Peyer's patch (tissue), 4 donors: ENCODE measurements around the gene GNAT2. TPM values are rescaled to one million over a fixed set of nuclear protein-coding genes. Genes with fewer than 3 reads are reported as not detected.

Experiments
- DNase-seq, 3 donors: peaks; one replicate each; pipeline ENCODE4 v3.0.0-alpha.2; 2017 to 2019
- H3K27ac ChIP-seq, 4 donors: fragments of 200-600 bp; sonication (generic); one replicate each; pipeline ENCODE4 v1.5.1; 2016 to 2019
- H3K27me3 ChIP-seq, 2 donors: fragments of 200-600 bp; sonication (generic); one replicate each; pipeline ENCODE4 v1.5.1; 2019
- H3K36me3 ChIP-seq, 3 donors: fragments of 200-600 bp; sonication (generic); one replicate each; pipeline ENCODE4 v1.5.1; 2016 to 2019
- H3K4me1 ChIP-seq, 4 donors: fragments of 200-600 bp; sonication (generic); one replicate each; pipeline ENCODE4 v1.5.1; 2016 to 2019
- H3K4me3 ChIP-seq, 4 donors: fragments of 200-600 bp; sonication (generic); 1 replicate in 3 of 4; 2 replicates in 1 of 4; pipeline ENCODE4 v1.5.1; 2016 to 2019; ENCODE audit warnings: mild to moderate bottlenecking in 1 of 4
- H3K9me3 ChIP-seq, 4 donors: fragments of 200-600 bp; sonication (generic); one replicate each; pipeline ENCODE4 v1.5.1; 2016 to 2019; ENCODE audit warnings: mild to moderate bottlenecking in 1 of 4
- CTCF ChIP-seq, 6 experiments: fragments of 450-650 bp in 4 of 6; fragments of 200-600 bp in 2 of 6; sonication (generic) in 1 of 6; IDR thresholded peaks; one replicate each; pipeline ENCODE4 v1.5.1; 2017 to 2019; ENCODE audit warnings: antibody characterized with exemption in 6 of 6, mild to moderate bottlenecking in 3 of 6, moderate library complexity in 1 of 6
- POLR2A ChIP-seq, 2 donors: fragments of 450-650 bp; IDR thresholded peaks; one replicate each; pipeline ENCODE4 v1.5.1; 2017; ENCODE audit warnings: antibody characterized with exemption in 2 of 2, mild to moderate bottlenecking in 2 of 2, moderate library complexity in 2 of 2
- total RNA-seq, 4 donors: library from RNA; depleted of rRNA; stranded (reverse); fragments of >200 nt; gene quantifications; one replicate each; pipeline ENCODE4 v1.1.0, GENCODE V29; 2016

Gene GNAT2
- total RNA-seq, 4 donors from 2014 or later = not detected

GRCh38 chr1:109573785-109574184 is 45.6 kb downstream of the GNAT2 start:
- Histone ChIP-seq H3K36me3 (peaks cover 0 to 7% (median 0%) of the 10 kb centered on the region in 3 donors), H3K27ac (no peak overlapping the region), H3K4me1 (peaks cover 0 to 6% (median 0%) of the 10 kb centered on the region in 4 donors), H3K27me3 (no peaks in the 10 kb centered on the region), H3K9me3 (no peaks in the 10 kb centered on the region), H3K4me3 (no peak overlapping the region)
- TF ChIP-seq POLR2A (IDR thresholded peaks at IDR 0.05) = no peak
- no peak for TF ChIP-seq CTCF (IDR thresholded peaks at IDR 0.05)
- DNase-seq = no peak

- no peaks in the 10 kb centered on the region for H3K27me3 ChIP-seq
- H3K4me3 ChIP-seq = no peak overlapping the region
- no peak for TF ChIP-seq POLR2A (IDR thresholded peaks at IDR 0.05)
- TF ChIP-seq CTCF (IDR thresholded peaks at IDR 0.05) = no peak
- H3K4me1 ChIP-seq = peaks cover 0 to 17% (median 4%) of the 10 kb centered on the region in 4 donors
- H3K27ac ChIP-seq = no peak overlapping the region
- H3K36me3 ChIP-seq = no peaks in the 10 kb centered on the region
- no peaks in the 10 kb centered on the region for H3K9me3 ChIP-seq
- DNase-seq = no peak
Observed at GRCh38 chr1:109570414-109570813, 49.0 kb downstream of the GNAT2 start.

- TF ChIP-seq POLR2A (IDR thresholded peaks at IDR 0.05) (no peak), CTCF (IDR thresholded peaks at IDR 0.05) (no peak)
- Histone ChIP-seq H3K36me3 (no peaks in the 10 kb centered on the region), H3K9me3 (no peaks in the 10 kb centered on the region), H3K4me3 (no peak overlapping the region), H3K27ac (no peak overlapping the region), H3K27me3 (no peaks in the 10 kb centered on the region), H3K4me1 (peaks cover 0 to 17% (median 4%) of the 10 kb centered on the region in 4 donors)
- no peak for DNase-seq
Observed at GRCh38 chr1:109569323-109569722, 50.1 kb downstream of the GNAT2 start.

GRCh38 chr1:109567877-109568672 is 51.3 kb downstream of the GNAT2 start:
- TF ChIP-seq POLR2A (IDR thresholded peaks at IDR 0.05) (no peak), CTCF (IDR thresholded peaks at IDR 0.05) (no peak)
- no peaks in the 10 kb centered on the region for H3K9me3 ChIP-seq
- H3K27ac ChIP-seq = no peak overlapping the region
- H3K4me3 ChIP-seq = no peak overlapping the region
- no peaks in the 10 kb centered on the region for H3K27me3 ChIP-seq
- H3K36me3 ChIP-seq = no peaks in the 10 kb centered on the region
- H3K4me1 ChIP-seq = peaks cover 0 to 29% (median 6%) of the 10 kb centered on the region in 4 donors
- no peak for DNase-seq

GRCh38 chr1:109566982-109567381 is 52.4 kb downstream of the GNAT2 start:
- Histone ChIP-seq H3K4me3 (no peak overlapping the region), H3K4me1 (peaks cover 0 to 34% (median 6%) of the 10 kb centered on the region in 4 donors), H3K36me3 (no peaks in the 10 kb centered on the region), H3K9me3 (no peaks in the 10 kb centered on the region), H3K27ac (no peak overlapping the region), H3K27me3 (no peaks in the 10 kb centered on the region)
- no peak for TF ChIP-seq CTCF (IDR thresholded peaks at IDR 0.05)
- no peak for DNase-seq
